AG09319 (cell line): Measurements from ENCODE around the gene LTB4R2.

ENCODE experiments used
- DNase-seq: peaks from one replicate; pipeline ENCODE4 v3.0.0-alpha.2; 2010; ENCODE audit warnings: low read depth; ENCODE audit errors: extremely low read depth
- CTCF ChIP-seq: IDR thresholded peaks from 2 replicates; pipeline ENCODE4 v1.5.1; 2011; ENCODE audit warnings: low read depth, mild to moderate bottlenecking, inconsistent platforms, low read length, moderate library complexity

Gene LTB4R2

GRCh38 chr14:24264298-24264697, 45.6 kb upstream of the LTB4R2 start:
- no peak for DNase-seq
- TF ChIP-seq CTCF: no peak

- DNase-seq: no peak
- no peak for TF ChIP-seq CTCF
Observed at GRCh38 chr14:24266344-24267244, 43.3 kb upstream of the LTB4R2 start.

GRCh38 chr14:24267516-24267915, 42.4 kb upstream of the LTB4R2 start:
- DNase-seq: no peak
- no peak for TF ChIP-seq CTCF

- no peak for DNase-seq
- no peak for TF ChIP-seq CTCF
Observed at GRCh38 chr14:24268225-24268624, 41.7 kb upstream of the LTB4R2 start.

GRCh38 chr14:24269368-24269767, 40.6 kb upstream of the LTB4R2 start:
- no peak for DNase-seq
- no peak for TF ChIP-seq CTCF

- no peak for TF ChIP-seq CTCF
- no peak for DNase-seq
Observed at GRCh38 chr14:24269910-24270536, 39.9 kb upstream of the LTB4R2 start.

- TF ChIP-seq CTCF: no peak
- DNase-seq: no peak
Observed at GRCh38 chr14:24270537-24271133, 39.3 kb upstream of the LTB4R2 start.
